HK-2 (cell line): ENCODE results near the gene SLC37A3.
A peak's percentile ranks its signal among the peaks of the same experiment; 100 is the strongest.
"Not testable (repeated sequence)": the region's sequence is repeated elsewhere in the genome, so short reads cannot be mapped to it uniquely, and the experiment has no call there.

ENCODE experiments used
- DNase-seq: peaks from one replicate; pipeline ENCODE4 v3.0.0-alpha.2; 2018; ENCODE audit not compliant: unreplicated experiment

SLC37A3 gene

GRCh38 chr7:140348161-140348849 is 50.0 kb downstream of the SLC37A3 start:
- no peak for DNase-seq

- DNase-seq = no peak
Measured at GRCh38 chr7:140347218-140347617, 51.1 kb downstream of the SLC37A3 start.

- DNase-seq = no peak
Measured at GRCh38 chr7:140345426-140345825, 52.9 kb downstream of the SLC37A3 start.

GRCh38 chr7:140342727-140343514 is 55.4 kb downstream of the SLC37A3 start:
- DNase-seq = peak; percentile 13

GRCh38 chr7:140338959-140339358 is 59.4 kb downstream of the SLC37A3 start:
- not testable (repeated sequence) for DNase-seq

- no peak for DNase-seq
Measured at GRCh38 chr7:140334341-140335057, 63.8 kb downstream of the SLC37A3 start.

- DNase-seq = no peak
Measured at GRCh38 chr7:140333686-140334085, 64.6 kb downstream of the SLC37A3 start.

- no peak for DNase-seq
Measured at GRCh38 chr7:140333223-140333622, 65.1 kb downstream of the SLC37A3 start.

GRCh38 chr7:140330595-140330994 is 67.7 kb downstream of the SLC37A3 start:
- no peak for DNase-seq

GRCh38 chr7:140330128-140330527 is 68.2 kb downstream of the SLC37A3 start:
- DNase-seq = no peak

GRCh38 chr7:140327261-140327661 is 71.1 kb downstream of the SLC37A3 start:
- no peak for DNase-seq

- peak; percentile 53 for DNase-seq
Measured at GRCh38 chr7:140326116-140326928, 72.0 kb downstream of the SLC37A3 start.

GRCh38 chr7:140325600-140325999 is 72.7 kb downstream of the SLC37A3 start:
- DNase-seq = no peak

- DNase-seq = no peak
Measured at GRCh38 chr7:140324714-140325113, 73.6 kb downstream of the SLC37A3 start.

- no peak for DNase-seq
Measured at GRCh38 chr7:140322759-140323158, 75.6 kb downstream of the SLC37A3 start.

GRCh38 chr7:140320078-140320477 is 78.3 kb downstream of the SLC37A3 start:
- not testable (repeated sequence) for DNase-seq

- no peak for DNase-seq
Measured at GRCh38 chr7:140317999-140318398, 80.3 kb downstream of the SLC37A3 start.

GRCh38 chr7:140317597-140317996 is 80.7 kb downstream of the SLC37A3 start:
- no peak for DNase-seq

GRCh38 chr7:140316165-140316661 is 82.1 kb downstream of the SLC37A3 start:
- DNase-seq = peak; percentile 71

- DNase-seq = no peak
Measured at GRCh38 chr7:140315498-140316164, 82.7 kb downstream of the SLC37A3 start.
